ENCODE results near the gene CLASP1.
A peak's percentile ranks its signal among the peaks of the same experiment; 100 is the strongest.

CLASP1 gene

GRCh38 chr2:121541495-121541894 lies 107.8 kb downstream of the CLASP1 start:
- no peak for DNase-seq (ENCODE audit: low read depth, low spot score)

GRCh38 chr2:121539750-121540469 lies 109.4 kb downstream of the CLASP1 start:
- no peak for DNase-seq (ENCODE audit: low read depth, low spot score)

GRCh38 chr2:121536850-121537557 lies 112.3 kb downstream of the CLASP1 start:
- DNase-seq (ENCODE audit: low read depth, low spot score): no peak

- DNase-seq (ENCODE audit: low read depth, low spot score): no peak
Measured at GRCh38 chr2:121536347-121536746, 112.9 kb downstream of the CLASP1 start.

GRCh38 chr2:121534007-121534406 lies 115.3 kb downstream of the CLASP1 start:
- no peak for DNase-seq (ENCODE audit: low read depth, low spot score)

GRCh38 chr2:121532894-121533293 lies 116.4 kb downstream of the CLASP1 start:
- DNase-seq (ENCODE audit: low read depth, low spot score): no peak

- DNase-seq (ENCODE audit: low read depth, low spot score): peak; percentile 25
Measured at GRCh38 chr2:121532347-121532766, 116.9 kb downstream of the CLASP1 start.

- DNase-seq (ENCODE audit: low read depth, low spot score): peak; percentile 41
Measured at GRCh38 chr2:121530212-121530705, 119.0 kb downstream of the CLASP1 start.

- peak; percentile 37 for DNase-seq (ENCODE audit: low read depth, low spot score)
Measured at GRCh38 chr2:121529439-121530211, 119.6 kb downstream of the CLASP1 start.

GRCh38 chr2:121527009-121527682 lies 122.1 kb downstream of the CLASP1 start:
- no peak for DNase-seq (ENCODE audit: low read depth, low spot score)

- no peak for DNase-seq (ENCODE audit: low read depth, low spot score)
Measured at GRCh38 chr2:121524685-121525425, 124.4 kb downstream of the CLASP1 start.

- DNase-seq (ENCODE audit: low read depth, low spot score): no peak
Measured at GRCh38 chr2:121521359-121521758, 127.9 kb downstream of the CLASP1 start.

- no peak for DNase-seq (ENCODE audit: low read depth, low spot score)
Measured at GRCh38 chr2:121520641-121520994, 128.6 kb downstream of the CLASP1 start.

GRCh38 chr2:121519732-121520640 lies 129.3 kb downstream of the CLASP1 start:
- no peak for DNase-seq (ENCODE audit: low read depth, low spot score)

GRCh38 chr2:121519153-121519552 lies 130.1 kb downstream of the CLASP1 start:
- DNase-seq (ENCODE audit: low read depth, low spot score): no peak

- DNase-seq (ENCODE audit: low read depth, low spot score): no peak
Measured at GRCh38 chr2:121513597-121514333, 135.5 kb downstream of the CLASP1 start.

GRCh38 chr2:121510857-121511256 lies 138.4 kb downstream of the CLASP1 start:
- DNase-seq (ENCODE audit: low read depth, low spot score): no peak

- no peak for DNase-seq (ENCODE audit: low read depth, low spot score)
Measured at GRCh38 chr2:121506621-121507020, 142.6 kb downstream of the CLASP1 start.

- no peak for DNase-seq (ENCODE audit: low read depth, low spot score)
Measured at GRCh38 chr2:121505986-121506586, 143.2 kb downstream of the CLASP1 start.

Measured in brain pericyte (primary cell).